Panc1 (cell line): Measurements from ENCODE around the gene NACA.

ENCODE experiments used
- CTCF ChIP-seq: fragments of 450-650 bp; IDR thresholded peaks from 2 replicates; pipeline ENCODE4 v1.5.1; 2017; ENCODE audit warnings: mild to moderate bottlenecking
- POLR2AphosphoS5 ChIP-seq: IDR thresholded peaks from 2 replicates; pipeline ENCODE4 v1.6.1; 2012; ENCODE audit warnings: mild to moderate bottlenecking, low read depth, low read length, moderate library complexity
- REST ChIP-seq, 2 experiments: IDR thresholded peaks; 2 replicates each; pipeline ENCODE4 v1.6.1; 2011 to 2012; ENCODE audit warnings: low read depth in 2 of 2, control low read depth in 1 of 2, low read length in 1 of 2, mild to moderate bottlenecking in 1 of 2, moderate library complexity in 1 of 2; ENCODE audit not compliant: insufficient read depth in 1 of 2

GRCh38 chr12:56719056-56719455, 6.0 kb downstream of the NACA start:
- TF ChIP-seq CTCF = no peak
- TF ChIP-seq REST (IDR thresholded peaks at IDR 0.05; ENCODE audit: insufficient read depth in 1 of 2, low read depth in 2 of 2, low read length in 1 of 2) = no peak
- no peak for TF ChIP-seq POLR2AphosphoS5
